Stimulated activated CD8-positive, alpha-beta memory T cell treated with anti-CD3 and anti-CD28 coated beads, Interleukin-15, amount 100 ng/mL, for 48 hours (primary cell): Measurements from ENCODE around the gene SV2C.
A peak's percentile ranks its signal among the peaks of the same experiment; 100 is the strongest.

Experiments used
- DNase-seq, 2 donors: peaks; one replicate each; pipeline ENCODE4 v3.0.0-alpha.2; 2020; ENCODE audit warnings: low read depth in 2 of 2

The SV2C gene

DNA sequence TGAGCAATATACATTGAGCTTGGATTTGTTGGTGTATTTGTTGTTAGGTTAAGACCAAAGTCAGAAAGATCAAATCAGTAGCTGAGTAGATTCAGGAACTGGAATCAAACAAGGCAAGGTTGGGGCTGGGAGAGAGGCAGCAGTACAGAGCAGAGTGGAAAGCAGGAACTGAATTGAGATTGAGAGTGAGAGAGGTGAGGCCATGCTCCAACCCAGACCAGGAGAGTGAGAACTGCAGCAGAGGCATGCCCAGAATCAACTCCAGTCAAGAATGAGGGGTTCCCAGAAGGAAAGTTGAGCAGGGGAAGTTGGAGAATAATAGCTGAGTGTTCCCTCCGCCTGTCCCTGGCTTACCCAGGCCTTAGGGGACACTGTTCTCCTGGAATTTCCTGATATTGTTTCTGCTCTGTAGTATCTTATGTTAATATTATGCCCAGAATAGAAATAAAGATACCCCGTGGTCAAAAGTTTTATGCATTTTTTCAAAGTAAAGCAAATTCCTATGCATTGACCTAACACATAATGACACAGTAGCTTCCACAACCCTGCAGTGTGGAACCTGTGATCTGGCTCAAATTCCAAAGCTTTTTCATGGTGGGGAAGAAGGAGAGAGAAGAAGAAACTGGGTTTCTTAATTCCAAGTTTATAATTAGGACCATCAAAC is 82.7 kb downstream of the SV2C start:
- no peak for DNase-seq

DNA sequence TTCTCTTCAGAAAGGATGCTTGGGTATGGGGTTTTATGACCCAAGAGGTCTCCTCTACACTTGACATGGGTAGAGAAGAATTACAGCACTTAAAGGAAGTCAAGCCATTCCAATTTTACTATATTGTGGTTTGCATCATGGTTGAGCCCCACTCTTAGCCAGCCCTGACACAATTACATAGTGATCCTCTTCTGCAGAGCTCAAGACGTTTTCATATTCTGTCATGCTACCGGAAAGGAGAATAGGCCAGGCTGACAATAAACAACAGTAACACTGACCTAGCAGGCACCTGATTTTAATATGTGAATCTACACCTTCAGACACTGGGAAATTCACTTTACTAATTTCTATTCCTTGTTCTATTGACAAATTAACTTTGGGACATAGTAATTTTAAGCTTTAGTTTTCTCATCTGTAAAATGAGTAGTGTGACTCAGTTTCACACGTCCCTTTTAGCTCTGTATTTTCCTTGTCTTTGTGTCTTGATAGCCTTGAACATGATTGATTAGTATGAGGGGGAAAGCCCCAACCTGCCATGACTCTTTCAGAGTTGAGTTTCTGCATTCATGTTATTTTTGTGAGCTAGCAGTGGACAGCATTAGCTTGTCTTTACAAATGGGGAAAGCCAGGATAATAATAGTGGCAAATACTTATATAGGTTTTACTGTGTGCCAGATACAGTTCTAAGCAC is 83.8 kb downstream of the SV2C start:
- no peak for DNase-seq

DNA sequence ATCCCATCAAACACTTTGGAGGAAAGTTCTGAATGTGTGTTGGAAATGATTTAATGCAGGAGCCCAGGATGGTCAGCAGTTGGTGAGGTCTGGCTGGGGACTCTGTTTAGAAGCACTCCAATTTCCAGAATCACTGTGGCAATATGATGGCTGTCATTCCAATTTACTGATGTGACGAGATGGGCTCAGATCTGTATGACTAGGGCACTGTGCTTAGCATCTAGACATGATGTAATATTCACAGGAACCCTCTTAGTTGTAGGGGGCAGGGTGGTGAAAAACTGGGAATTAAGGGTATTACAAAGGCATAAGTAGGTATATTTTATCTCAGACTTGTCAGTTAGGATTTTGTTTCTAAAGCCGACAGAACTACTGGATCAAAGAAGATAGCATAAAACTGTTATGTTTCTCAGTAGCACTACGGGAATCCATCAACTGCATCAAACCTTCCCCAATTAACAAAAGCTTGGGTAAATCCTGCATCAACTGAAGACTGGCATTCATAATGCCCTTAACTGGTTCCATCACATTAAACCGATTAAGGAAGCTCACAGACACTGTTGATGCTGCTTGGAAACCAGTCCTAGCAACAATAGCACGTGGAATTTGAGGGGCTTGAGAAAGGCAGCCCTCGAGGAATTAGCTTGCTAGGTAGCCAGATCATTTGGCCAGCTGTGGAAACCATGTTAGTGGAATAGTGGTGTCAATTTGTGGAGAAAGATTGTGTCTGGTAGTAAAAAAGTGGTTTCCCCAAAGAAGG is 86.1 kb downstream of the SV2C start:
- DNase-seq = no peak

DNA sequence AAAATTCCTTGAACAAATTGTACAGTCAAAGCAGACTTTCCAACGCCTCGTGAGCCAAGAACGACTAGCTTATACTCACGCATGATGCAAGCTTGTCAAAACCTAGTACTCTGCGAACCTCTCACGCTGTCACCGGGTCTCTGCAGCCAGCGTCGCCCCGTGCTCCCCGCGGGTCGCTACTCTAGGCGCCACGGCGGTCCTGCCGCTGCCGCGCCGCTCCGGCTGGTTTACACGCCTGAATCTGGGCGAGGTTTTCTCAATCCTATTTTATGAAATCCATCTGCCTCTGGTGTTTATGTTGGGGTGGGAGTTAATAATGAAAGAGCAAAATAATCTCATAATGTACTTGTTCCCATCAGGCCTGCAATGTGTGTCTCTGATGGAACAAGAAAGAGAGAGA is 90.9 kb downstream of the SV2C start:
- no peak for DNase-seq

DNA sequence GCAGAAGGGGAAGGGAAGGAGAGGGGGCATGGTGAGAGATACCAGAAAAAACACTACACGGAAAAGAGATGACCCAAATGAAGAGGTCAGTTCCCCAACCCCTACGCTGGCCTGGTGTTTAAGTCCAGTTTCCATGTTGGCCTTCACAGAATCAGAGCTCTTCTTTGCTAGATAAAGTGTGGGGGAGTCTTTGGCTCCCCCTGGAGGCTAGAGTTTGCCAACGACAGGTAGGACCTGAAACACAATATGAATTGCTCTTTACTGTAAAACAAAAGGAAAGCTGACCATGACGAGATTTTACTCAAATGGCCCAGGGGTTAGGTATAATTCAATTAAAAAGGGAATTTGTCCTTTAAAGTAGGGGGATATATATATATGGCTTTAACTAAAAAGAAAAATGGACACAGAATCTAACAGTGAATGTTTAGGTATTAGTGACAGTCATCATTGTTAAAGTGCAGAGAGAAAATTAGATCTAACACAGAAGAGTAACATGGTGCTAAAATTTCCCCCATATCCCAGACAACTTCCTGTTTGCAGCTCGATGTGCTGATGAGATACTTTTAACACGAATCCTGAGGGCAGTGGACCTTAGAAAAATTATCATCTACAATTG is 92.0 kb downstream of the SV2C start:
- peak in 1 of 2 donors; percentile 29 for DNase-seq

DNA sequence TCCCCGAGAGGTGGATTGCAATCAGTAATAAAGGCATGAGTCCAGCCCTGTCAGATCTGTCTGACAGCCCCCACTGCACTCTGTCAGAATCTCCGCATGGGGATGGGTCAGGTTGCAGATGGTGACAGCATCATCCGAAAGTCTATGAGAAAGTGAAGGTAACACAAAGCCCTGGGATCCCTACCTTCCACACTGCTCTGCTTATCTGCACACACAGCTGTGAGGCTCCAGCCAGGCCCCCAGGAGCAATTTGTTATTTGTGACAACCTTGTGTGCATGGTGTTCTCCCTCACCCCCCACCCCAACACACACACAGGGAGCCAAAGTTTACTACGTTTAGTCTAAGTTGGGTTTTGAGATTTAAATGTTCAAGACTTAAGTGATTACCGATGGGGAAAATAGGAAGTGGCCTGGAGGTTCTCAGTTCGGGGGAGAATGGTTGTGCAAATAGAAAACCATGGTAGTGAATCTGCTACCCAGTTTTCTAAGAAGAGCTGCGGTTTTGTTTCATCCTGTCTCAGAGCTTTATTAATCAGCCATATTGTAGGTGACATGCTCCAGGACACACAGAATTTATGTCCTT is 92.7 kb downstream of the SV2C start:
- DNase-seq = no peak

DNA sequence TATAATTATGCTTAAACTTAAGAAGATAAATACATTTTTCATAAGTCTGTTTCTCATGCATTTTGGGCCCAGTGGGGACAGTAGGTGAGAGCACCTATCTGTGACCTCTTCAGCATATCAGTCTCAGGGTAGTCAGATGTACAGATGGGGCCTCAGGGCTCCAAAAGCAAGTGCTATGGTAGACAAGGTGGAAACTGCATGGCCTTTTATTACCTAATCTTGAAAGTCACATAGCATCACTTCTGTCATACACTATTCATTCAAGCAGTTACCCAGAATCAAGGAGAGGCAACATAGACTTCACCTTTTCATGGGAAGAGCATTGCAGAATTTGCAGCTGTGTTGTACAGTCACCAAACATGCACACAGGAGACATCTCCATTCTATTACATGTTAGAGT is 94.8 kb downstream of the SV2C start:
- no peak for DNase-seq

DNA sequence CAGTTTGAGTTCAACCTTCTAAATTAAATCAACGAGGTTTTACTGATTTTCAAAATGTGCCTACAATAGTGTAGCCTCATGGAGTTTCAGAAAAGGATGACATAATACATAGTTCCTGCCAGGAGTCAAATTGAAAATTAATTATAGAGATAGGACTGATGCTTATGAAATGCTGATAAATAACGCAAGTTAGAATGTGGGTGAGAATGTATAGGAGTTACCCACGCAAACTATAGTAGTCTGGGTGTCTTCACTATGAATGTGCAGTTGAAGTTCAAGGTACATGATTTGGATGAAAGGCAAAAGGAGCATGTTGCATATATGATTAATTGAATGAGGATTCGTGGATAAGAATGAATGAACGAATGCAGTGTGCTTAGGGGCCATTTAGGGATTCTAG is 95.7 kb downstream of the SV2C start:
- DNase-seq = no peak

DNA sequence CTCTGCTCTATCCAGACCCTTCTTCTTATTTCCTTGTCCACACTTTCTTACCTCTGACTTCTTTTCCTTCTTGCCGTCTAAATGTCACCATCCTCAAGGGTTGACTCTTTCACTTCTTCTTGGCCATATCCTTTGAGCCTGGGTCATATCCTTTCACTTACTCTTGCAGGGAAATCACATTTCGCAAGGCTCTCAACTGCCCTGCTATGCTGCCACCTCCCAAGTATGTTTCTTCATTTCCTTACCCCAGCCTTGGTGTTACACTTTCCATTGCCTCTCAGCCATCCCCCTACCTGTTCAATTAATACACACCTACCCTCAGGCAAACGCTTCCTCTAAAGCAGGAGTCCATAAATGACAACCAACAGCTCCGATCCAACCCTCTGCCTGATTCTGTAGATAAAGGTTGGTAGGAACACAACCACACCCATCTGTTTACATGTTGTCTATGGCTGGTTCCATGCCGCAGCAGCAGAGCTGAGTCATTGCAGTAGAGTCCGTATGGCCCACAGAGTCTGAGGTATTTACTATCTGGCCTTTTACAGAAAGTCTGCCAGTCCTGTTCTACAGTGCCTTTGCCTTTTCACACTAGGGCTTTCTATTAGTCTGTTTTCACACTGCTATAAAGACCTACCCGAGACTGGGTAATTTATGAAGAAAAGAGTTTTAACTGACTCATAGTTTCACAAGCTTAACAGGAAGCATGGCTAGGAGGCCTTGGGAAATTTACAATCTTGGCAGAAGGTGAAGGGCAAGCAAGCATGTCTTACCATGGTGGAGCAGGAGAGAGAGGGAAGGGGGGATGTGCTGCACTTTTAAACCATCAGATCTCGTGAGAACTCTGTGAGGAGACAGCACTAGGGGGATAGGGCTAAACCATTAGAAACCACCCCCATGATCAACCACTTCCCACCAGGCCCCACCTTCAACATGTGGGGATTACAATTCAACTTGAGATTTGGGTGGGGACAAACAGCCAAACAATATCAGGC is 97.9 kb downstream of the SV2C start:
- peak in 1 of 2 donors; percentile 17 for DNase-seq

DNA sequence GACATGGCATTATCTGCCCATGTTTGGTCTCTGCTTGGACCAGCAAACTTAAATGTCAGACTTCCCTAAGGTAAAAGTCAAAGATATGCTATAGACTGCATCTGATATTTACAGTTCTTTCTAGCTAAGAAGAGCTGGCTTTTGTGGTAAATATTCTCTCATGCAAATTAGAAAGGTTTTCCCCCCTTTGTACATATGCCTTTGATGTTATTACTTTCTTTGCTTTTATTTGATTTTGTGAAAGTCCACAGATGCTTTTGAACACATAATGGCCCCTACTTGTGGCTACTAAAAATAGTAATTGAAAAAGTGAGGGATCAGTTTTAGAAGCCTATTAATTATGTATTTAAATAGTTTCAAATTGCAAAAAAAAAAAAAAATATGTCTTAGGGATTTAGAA is 104.2 kb downstream of the SV2C start:
- DNase-seq = no peak

DNA sequence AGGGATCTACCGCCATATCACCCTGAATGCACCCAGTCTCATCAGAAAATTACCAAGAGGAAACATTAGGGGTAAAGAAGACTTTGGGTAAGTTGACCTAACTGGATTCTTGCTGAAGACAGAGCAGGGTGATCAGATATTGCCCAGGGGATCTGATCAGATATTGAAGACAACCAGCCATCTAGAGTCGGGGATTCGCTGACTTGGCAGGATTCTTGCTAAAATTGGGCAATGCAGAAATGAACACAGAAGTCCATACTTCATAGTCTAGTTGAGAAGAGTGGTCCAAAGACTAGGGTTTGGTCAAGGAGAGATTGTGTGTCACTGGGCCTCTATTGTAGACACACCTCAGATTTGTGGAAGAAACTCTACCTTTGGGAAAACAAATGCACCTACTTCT is 107.2 kb downstream of the SV2C start:
- DNase-seq = no peak

DNA sequence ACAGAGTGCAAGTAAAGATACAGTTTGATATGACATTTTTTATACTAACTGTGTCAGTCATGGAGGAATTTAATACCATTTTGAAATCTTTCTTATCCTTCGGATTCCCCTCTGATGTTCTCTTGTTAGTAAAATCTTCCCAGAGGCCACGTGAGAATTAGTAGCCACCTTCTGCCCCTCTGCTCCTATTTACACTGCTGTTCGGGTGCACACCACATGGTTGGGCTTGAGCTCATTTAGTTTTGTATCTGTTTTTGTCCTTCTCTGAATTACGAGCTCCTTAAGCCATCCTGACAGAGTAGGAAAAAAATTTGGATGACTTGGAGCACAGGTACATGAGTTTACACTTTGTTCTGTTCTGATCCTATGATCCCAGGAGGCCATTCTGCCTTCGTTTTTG is 109.7 kb downstream of the SV2C start:
- DNase-seq = no peak

DNA sequence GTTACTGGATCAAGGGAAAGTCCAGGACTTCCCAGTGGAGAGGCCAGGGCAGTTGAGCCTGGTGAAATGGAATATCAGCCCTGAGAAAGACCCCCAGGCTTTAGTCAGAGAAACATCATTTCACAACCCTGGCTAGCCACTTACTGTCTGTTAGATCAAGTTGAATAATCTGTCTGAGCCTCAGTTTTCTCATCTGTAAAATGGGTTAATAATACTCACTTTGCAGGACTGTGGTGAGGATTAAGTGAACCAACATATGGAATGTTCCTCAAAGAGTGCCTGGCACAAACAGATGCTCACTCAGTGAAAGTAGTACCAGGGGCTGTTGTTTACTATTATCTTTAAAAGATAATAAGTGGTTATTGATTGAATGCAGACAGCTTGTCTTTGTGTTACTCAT is 110.5 kb downstream of the SV2C start:
- DNase-seq = no peak

DNA sequence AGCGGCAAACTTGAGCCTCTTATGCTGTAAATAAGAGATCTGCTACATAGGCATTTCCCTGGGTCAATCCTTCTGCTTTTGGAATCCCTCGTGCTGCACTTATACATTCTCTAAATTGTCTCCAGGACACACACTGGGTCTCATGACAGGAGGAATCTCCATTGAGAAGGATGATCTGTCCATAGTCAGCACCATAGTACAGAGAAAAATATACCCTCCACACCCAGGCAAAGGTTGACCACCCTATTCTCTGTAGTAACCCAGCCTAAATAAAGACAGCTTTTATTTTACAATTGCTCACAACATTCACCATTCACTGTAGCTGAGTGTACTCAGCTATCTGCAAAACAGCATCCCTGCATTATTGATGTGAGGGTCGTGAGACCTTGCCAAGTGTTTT is 111.2 kb downstream of the SV2C start:
- no peak for DNase-seq

DNA sequence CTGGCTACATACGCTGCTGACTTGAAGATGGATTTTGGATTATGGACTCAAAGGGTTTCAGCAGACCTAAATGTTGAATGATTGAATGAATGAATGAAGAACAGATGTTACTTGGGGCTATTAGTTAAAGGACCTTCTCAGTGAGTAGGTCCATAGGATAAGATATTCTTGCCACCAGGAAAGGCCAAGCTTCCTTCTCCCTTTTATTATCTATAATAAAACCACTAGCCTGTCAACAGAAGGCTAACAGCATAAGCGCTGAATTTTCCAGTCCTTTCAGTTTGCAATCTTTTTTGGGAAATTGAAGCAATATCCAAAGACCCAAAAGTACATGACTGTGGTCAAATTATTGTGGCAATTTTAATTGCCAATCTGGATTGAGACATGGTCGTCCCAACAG is 113.3 kb downstream of the SV2C start:
- no peak for DNase-seq

DNA sequence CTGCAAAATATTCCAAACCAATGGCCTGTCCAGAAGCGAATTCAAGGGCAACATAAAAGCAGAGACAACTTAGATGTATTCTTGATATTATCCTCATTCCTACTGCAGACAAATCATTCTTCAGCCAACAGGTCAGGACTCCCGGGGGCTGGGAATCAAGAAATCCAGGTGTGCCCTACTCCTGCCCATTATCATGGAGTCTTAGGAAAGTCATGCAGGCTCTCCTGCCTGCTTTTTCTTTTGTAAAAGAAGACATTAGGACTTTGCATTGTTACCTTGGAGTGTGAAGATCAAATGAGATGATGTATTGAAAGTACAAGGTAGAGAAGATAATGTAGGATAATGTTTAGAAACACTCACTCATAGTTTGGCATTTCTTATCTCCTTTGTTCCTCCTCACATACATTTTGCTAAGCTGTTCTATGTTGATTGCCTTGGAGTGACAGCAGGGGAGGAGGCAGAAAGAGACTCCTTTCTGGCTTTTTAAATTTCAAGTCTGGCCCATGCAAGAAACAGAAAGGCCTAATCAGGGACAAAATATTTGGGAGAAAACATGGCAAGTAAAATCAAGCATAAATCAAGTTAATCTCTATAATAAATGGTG is 113.8 kb downstream of the SV2C start:
- DNase-seq = no peak

DNA sequence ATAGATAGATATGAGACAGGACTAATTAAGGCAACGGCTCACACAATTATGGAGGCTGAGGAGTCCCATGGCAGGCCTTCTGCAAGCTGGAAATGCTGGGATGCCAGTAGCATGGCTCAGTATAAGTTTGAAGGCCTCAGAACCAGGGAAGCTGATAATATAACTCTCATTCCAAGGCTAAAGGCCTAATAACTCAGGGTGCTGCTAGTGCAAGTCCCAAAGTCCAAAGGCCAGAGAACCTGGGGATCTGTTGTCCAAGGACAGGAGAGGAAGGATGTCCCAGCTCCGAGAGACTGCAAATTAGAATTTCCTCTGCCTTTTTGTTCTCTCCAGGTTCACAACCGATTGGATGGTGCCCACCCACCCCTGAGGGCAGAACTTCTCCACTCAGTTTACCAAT is 114.5 kb downstream of the SV2C start:
- DNase-seq = no peak

DNA sequence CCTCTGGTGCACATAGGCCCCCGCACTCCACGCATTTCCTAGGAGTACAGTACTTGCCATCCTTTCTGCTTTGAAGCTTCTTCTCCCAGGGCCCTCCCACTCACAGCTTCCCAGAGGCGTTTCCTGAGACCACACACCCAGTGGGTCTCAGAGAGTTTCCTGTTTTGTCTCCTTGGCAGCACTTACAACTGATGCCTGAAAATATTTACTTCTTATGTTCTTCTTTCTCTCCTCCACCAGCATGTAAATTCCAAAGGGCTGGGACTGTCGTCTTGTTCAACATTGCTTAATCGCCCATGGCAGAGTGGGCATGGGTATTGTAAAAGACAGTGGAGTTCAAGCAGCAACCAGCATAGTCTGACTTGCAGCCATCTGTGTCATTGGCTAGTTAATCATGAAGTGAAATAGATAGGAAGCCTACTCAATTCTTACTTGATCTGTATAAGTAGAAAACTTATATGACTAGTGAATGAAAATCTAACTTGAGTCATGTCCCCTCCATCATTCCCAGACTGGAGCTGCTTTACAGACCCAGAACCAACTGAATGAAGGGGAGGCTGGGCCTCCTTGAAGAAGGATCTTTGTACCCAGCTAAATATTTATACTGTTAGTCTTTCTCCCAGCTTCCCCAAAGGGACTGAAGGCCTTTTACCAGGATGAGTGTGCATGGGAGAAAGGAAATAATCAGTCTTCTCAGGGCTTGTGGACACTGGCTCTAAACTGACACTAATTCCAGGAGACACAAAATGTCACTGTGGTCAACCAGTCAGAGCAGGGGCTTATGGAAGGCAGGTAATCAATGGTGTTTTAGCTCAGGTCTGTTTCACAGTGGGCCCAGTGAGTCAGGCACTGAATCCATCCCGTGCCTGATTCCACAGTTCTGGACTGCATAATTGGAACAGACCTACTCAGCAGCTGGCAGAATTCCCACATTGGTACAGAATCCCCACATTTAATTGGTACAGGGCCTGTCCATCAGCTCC is 116.4 kb downstream of the SV2C start:
- no peak for DNase-seq

DNA sequence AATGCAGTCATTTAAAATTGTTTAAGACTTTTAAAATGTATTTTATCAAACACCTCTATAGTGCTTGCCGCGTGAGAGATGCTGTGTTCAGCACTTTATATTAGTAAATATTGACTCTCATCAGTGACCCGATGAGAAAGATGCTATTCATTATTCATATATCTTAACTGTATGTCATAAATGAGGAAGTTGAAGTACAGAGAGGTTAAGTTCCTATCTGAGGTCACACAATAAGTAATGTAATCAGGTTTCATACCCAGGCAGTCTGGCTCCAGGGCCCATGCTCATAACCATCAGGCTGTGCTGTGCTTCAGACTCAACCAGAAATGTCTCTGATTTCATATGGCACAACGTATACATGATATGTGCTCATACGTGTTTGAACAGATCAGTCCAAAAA is 119.0 kb downstream of the SV2C start:
- DNase-seq = no peak
